HG03432 (cell line): ENCODE results near the gene GAS5.
A peak's percentile ranks its signal among the peaks of the same experiment; 100 is the strongest.
"Not testable (repeated sequence)": the region's sequence is repeated elsewhere in the genome, so short reads cannot be mapped to it uniquely, and the experiment has no call there.

Experiments used
- ATAC-seq: cut with Tn5 transposase; IDR thresholded peaks from one replicate; pipeline ENCODE4 v1.9.1; 2021; ENCODE audit warnings: mild to moderate bottlenecking, moderate library complexity; ENCODE audit not compliant: unreplicated experiment

GAS5 gene

DNA sequence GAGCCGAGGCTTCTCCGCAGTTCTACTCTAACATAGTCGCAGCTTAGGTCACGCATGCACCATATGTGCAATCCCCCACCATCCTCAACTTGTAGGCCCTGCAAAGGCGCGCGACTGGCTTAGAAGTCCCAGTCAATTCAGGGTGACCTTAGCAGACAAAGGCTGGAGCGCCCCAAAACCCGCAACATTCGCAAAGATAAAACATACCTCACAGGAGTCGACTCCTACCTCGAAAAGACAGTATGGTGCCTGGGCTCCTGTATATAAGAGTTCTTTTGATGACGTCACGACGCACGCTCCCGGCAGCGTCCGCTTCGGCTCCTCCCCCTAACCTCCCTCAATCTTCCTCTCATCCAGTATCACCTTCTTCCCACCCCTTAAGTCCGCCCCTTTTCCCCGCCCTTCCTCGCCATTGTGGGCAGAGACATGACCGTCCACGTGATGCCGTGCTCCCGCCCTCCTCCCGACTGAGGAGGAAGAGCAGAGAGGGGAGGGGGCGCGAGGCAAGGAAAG, at the start of gene GAS5:
GAS5 (minus strand) TSS at position 237 of the 513 bp plus-strand sequence.
- peak; percentile 74 for ATAC-seq

GRCh38 chr1:173917149-173917548, 49.4 kb upstream of the GAS5 start, which contains the start of gene SERPINC1:
Gene SERPINC1 (minus strand): TSS chr1:173917327. CDS start chr1:173917259, 68 bp downstream.
- ATAC-seq = no peak

DNA sequence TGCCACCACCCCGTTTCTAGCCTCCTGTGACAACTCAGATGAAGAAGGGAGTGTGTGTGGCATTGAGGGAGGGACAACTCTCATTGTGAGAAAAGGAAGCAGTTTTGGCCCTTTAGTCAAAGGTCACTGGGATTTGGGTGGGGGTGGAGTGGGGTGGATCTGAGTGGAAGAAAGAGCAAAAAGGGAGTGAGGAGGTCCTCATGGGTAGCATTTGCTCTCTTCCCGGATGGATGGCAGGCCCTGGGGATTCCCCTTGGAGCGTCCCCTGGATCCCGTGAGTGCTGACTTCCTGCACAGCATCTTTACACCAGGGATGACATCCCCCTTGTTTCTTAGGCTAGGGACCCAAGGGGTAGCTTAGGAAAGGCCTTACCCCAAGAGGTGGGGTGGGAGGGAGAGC, 48.9 kb upstream of the GAS5 start:
- no peak for ATAC-seq

GRCh38 chr1:173915596-173915995, 47.8 kb upstream of the GAS5 start:
- no peak for ATAC-seq

DNA sequence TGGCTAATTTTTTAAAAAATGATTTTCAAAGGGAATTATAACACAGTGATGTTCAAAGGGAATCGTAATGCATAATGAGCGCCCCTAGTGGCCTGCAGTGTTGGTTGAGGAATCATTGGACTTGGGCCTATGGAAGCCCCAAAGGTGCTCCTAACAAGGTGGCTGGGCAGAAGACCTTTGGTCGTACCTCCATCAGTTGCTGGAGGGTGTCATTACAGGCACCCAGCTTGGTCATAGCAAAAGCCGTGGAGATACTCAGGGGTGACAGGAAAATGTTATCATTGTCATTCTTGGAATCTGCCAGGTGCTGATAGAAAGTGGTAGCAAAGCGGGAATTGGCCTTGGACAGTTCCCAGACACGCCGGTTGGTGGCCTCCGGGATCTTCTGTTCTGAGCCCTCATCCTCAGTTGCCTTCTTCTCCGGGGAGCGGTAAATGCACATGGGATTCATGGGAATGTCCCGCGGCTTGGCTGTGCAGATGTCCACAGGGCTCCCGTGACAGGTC, 46.6 kb upstream of the GAS5 start:
- ATAC-seq = no peak

- no peak for ATAC-seq
These were observed 45.3 kb upstream of the GAS5 start for GRCh38 chr1:173913111-173913510.

DNA sequence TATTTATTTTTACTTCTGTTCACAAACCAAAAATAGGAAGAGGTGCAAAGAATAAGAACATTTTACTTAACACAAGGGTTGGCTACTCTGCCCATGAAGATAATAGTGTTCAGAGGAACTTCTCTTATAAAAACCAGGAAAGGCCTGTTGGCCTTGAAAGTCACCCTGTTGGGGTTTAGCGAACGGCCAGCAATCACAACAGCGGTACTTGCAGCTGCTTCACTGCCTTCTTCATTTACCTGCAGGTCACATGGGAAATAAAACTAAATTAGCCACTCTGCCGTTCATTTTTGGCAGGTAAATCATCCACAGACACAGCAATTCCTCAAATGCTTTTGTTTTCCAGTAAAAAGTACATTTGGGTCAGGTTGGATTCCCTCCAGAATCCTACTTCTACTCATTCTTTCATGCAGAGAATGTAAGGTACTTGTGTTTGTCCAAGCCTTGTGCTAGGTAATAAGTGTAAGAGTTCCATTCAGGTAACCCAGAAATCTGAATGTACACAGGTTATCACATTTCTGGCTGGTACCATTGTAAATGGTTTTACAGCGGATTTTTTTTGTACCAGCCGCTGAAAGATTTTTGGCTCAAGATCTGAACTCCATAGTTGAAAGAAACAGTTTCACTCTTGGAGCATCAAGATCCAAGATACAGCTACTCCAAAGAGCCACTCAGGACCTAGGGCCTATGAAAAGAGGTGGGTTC, 36.2 kb upstream of the GAS5 start:
- no peak for ATAC-seq

DNA sequence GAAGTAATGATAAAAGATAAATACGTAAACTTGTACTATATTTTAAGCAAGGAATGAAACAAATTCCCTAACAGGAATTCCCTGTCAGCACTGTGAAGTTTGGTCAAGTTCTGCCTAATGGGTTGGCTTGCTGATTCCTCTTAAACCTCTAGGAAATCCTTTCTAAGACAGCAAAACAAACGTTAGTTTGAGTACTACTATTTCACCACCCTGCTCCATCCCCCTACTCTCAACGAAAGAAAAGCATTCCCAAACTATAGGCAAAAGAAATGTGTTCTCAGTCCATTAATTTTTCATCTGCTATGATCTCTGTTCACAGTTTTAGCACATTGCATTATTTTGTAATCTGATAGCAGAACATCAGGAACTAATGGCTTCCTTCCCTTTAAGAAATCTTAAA, 33.2 kb upstream of the GAS5 start:
- no peak for ATAC-seq

DNA sequence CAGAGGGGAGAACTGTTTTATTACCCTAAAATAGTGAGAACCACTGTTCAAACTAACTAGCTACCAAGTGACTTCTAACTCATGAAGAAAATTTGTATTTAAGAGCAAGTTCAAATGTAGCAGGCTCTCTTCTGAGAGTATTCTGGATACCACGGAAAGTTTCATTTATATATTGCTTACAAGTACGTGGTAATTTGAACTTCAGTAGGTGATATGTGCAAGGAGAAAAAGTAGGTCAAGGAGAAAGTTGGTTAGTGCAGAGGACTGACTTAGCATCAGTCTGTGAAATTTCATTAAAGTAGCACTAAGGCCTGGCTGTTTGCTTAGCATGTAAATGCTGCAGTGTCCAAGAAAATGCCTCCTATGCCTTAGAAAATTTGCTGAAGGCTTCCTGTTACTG, 32.6 kb upstream of the GAS5 start:
- ATAC-seq = no peak

- ATAC-seq = no peak
These were observed 26.4 kb upstream of the GAS5 start for GRCh38 chr1:173894189-173894588.

DNA sequence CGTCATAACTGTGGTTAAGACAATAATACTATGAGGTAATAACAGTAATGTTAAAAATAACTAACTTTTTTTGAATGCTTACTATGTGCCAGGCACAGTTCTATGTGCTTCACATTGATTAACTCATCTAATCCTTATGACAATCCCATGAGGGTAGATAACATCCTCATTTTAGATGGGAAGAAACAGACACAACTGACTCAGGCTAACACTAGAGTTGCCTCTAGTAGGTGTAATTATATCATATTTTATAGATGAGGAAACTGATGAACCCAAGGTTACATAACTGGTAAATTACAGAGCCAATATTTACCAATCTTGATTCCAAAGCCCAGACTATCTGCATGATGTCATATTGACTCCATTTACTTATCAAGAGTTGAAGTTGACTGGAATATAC, 25.8 kb upstream of the GAS5 start:
- no peak for ATAC-seq

GRCh38 chr1:173889885-173890284, 22.1 kb upstream of the GAS5 start:
- no peak for ATAC-seq

- no peak for ATAC-seq
These were observed 21.0 kb upstream of the GAS5 start for GRCh38 chr1:173888749-173889148.

- no peak for ATAC-seq
These were observed 19.8 kb upstream of the GAS5 start for GRCh38 chr1:173887627-173888026.

- ATAC-seq = no peak
These were observed 19.2 kb upstream of the GAS5 start for GRCh38 chr1:173886746-173887611.

GRCh38 chr1:173884701-173885100, 16.9 kb upstream of the GAS5 start:
- ATAC-seq = no peak

DNA sequence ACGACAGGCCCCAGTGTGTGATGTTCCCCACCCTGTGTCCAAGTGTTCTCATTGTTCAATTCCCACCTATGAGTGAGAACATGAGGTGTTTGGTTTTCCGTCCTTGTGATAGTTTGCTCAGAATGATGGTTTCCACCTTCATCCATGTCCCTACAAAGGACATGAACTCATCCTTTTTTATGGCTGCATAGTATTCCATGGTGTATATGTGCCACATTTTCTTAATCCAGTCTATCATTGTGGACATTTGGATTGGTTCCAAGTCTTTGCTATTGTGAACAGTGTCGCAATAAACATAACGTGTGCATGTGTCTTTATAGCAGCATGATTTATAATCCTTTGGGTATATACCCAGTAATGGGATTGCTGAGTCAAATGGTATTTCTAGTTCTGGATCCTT, 13.3 kb upstream of the GAS5 start:
- ATAC-seq = not testable (repeated sequence)

DNA sequence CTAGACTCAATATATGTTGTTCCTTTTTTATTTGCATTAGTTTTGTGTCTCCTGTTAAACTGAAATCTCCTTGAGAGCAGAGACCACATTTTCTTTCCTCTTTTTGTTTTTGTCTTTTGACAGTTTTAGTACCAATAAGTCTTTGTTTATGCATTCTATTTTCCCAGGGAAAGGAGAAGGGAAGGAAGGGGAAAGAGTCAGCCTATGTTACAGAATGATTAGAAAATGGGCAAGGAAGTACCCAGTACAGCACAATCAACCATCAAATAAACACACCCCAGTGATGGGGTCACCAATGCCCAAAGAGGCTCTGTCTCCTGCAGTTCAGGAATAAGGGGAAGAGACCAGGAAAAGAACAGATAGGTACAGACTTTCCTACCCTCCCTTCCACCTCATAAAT, 10.5 kb upstream of the GAS5 start:
- no peak for ATAC-seq

- ATAC-seq = no peak
These were observed 8.9 kb upstream of the GAS5 start for GRCh38 chr1:173876732-173877131.

DNA sequence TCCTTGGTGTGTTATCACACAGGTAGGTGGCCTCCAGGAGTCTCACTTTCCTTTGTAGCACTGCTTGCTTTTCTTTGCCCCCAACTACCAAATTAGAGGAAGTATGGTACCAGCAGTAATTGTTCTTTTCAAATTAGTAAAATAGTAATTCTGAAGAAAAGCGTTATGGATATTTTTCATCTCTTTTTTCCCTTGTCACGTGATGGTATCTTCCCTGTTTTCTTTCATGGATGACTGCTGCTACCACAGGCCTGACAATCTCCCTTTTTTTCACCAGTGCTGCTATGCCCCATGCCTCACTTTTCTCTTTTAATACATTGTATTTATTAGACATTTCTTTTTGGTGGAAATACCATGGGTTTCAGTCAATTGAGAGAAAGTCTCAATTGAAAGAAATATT, 3.7 kb upstream of the GAS5 start:
- no peak for ATAC-seq

GRCh38 chr1:173871091-173871490, 3.3 kb upstream of the GAS5 start:
- ATAC-seq = no peak
